ENCODE measurements around the gene SPTLC2.

DNA sequence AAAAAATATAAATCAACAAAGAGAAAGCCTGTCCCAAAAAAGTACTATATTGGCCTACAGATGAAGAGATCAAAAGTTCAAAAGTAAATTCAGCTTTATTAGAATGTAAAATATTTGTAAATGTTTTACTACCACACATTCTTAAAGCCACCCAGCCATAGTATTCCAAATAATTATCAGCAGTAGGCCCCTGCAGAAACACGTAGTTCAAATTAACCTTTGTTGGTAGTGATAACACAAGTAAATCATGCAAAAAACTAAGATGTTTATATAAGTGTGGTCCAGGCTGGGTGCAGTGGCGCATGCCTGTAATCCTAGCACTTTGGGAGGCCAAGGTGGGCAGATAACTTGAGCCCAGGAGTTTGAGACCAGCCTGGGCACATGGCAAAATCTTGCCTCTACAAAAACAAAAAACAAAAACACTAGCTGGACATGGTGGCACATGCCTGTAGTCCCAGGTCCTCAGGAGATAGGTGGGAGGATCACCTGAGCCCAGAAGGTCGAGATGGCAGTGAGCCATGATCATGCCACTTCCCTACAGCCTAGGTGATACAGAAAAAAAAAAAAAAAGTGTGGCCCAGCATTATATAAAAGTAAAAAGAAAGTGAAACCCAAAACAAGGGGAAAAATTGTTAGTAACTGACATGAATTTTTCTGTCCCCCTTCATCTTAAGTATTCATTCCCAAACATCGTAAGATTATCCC, 17.9 kb downstream of the SPTLC2 start:
- TF ChIP-seq, protein P1, sequence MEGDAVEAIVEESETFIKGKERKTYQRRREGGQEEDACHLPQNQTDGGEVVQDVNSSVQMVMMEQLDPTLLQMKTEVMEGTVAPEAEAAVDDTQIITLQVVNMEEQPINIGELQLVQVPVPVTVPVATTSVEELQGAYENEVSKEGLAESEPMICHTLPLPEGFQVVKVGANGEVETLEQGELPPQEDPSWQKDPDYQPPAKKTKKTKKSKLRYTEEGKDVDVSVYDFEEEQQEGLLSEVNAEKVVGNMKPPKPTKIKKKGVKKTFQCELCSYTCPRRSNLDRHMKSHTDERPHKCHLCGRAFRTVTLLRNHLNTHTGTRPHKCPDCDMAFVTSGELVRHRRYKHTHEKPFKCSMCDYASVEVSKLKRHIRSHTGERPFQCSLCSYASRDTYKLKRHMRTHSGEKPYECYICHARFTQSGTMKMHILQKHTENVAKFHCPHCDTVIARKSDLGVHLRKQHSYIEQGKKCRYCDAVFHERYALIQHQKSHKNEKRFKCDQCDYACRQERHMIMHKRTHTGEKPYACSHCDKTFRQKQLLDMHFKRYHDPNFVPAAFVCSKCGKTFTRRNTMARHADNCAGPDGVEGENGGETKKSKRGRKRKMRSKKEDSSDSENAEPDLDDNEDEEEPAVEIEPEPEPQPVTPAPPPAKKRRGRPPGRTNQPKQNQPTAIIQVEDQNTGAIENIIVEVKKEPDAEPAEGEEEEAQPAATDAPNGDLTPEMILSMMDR (conservative IDR thresholded peaks at IDR 0.05 in 1 of 2, IDR thresholded peaks at IDR 0.05 in 1 of 2; ENCODE audit: low read depth in 1 of 2, low read length in 2 of 2) = no peak
- TF ChIP-seq EZH2 (IDR thresholded peaks at IDR 0.05; ENCODE audit: low read length, missing control alignments) = no peak

All from fibroblast of lung (primary cell).